GM12873 (cell line): ENCODE data around the gene TUBG1.
A peak's percentile ranks its signal among the peaks of the same experiment; 100 is the strongest.

ENCODE experiments used
- TF ChIP-seq, protein P1 (sequence below): IDR thresholded peaks from 2 replicates; pipeline ENCODE4 v1.5.1; 2012; ENCODE audit warnings: low read depth, mild to moderate bottlenecking, moderate library complexity, low read length, control low read depth; ENCODE audit not compliant: insufficient read depth; ENCODE audit errors: missing control alignments

Gene TUBG1

DNA sequence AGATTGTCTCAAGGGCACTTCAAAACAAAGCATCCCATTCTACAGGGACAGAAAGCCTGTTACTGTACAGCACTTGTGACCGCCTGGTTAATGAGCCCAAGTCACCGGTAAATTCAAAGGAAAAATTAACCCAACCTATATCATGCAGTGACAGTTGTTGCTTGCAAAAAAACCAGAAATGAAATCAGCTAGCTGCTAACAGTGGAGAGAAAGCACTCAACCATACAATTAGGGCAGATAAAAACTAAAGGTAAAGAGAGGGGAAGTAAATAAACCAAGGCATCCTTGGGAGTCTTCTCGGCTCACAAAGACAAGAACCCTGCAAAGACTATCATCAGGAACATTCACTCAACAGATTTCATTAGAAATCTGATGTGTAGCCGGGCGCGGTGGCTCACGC, 6.2 kb upstream of the TUBG1 start:
- TF ChIP-seq, protein P1, sequence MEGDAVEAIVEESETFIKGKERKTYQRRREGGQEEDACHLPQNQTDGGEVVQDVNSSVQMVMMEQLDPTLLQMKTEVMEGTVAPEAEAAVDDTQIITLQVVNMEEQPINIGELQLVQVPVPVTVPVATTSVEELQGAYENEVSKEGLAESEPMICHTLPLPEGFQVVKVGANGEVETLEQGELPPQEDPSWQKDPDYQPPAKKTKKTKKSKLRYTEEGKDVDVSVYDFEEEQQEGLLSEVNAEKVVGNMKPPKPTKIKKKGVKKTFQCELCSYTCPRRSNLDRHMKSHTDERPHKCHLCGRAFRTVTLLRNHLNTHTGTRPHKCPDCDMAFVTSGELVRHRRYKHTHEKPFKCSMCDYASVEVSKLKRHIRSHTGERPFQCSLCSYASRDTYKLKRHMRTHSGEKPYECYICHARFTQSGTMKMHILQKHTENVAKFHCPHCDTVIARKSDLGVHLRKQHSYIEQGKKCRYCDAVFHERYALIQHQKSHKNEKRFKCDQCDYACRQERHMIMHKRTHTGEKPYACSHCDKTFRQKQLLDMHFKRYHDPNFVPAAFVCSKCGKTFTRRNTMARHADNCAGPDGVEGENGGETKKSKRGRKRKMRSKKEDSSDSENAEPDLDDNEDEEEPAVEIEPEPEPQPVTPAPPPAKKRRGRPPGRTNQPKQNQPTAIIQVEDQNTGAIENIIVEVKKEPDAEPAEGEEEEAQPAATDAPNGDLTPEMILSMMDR: no peak

DNA sequence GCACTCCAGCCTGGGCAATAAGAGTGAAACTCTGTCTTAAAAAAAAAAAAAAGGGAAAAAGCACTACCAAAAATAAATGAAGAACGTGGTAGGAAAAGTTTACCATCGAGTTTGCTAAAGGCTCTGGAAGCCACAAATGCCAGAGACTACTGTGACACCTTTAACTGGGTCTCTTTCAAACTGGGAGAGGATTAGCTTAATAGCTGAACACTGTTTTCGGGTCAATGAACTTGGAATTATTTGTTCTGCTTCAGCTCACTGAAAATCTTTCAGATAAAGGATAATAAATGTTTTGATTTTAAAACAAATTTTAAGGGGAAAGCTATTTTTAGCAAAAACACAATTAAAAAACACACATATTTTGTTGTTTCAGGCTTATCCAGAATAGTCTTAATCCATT, 1.7 kb upstream of the TUBG1 start:
- TF ChIP-seq, protein P1: no peak

DNA sequence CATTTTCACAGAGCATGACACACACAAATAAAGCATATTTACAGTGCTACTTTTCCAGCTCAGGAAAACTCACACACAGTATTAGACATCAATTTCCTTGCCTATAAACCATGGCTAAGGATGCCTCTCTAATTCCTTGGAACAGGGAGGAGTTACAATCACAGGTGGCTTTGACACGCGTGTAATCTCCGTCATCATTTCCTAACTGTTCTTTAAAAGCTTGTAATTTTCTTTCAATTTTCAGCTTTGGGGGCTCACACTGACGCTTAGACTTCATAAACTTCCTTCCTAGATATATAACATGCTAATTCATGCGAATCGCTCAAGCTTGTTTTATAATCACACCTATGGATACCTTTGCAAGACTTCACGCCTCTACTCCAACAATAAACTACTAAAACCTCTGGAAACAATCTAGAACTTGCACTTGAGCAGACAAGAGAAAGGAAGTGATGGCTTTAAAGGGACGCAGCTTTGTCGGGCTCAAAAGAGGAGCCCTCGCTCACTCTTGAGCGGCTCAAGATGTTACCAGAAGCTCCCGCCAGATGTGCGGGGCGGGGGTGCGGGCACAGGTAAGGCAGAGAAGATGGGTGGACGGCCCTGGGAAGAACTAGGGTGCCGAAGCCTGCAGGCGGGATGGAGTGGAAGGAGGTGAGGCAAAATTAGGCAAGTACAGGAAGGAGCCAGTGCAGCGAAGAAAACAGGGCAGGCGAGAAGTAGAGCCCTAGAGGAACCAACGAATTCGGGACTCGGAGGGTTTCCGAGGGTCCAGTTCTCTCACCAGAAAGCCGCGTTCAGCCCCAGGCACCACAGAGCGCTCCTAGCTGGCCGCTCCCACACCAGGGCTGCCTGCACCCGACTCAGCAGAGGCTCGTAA, 940 bp upstream of the TUBG1 start:
- TF ChIP-seq, protein P1: no peak

DNA sequence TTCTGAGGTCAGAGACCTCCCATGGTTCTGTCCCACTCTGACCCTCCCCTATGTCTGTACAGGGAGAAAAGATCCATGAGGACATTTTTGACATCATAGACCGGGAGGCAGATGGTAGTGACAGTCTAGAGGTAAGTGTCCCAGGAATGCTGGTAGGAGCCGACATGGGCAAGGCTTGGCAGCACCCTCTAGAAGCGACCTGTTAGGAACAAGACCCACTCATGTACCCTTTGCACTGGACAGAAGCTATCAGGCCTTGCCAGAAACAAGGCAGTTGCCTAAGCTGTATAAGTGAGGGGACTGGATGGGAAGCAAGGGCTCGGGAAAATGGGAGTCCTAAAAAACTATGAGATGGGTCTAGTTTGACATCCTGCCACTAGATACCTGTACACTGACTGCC, 2.5 kb downstream of the TUBG1 start:
- TF ChIP-seq, protein P1: no peak

DNA sequence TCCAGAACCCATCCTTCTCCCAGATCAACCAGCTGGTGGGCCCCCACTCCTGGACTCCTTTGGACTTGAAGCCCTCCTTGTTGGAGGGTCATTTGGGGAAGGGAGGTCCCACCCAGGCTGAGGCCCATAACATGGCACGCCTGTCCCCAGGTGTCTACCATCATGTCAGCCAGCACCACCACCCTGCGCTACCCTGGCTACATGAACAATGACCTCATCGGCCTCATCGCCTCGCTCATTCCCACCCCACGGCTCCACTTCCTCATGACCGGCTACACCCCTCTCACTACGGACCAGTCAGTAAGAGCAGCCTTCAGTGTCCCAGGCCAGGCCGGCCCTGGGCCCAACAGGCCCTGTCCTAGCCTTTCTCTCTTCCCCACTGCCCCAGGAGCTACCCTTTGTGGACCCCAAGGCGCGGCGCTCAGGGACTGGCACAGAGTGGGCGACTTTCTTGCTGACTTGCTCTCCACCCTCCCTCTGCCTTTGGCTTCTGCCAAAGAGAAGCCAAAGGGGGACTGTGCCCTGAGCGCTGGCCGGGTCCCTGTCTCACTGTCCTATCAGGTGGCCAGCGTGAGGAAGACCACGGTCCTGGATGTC, 4.3 kb downstream of the TUBG1 start:
- TF ChIP-seq, protein P1: no peak

DNA sequence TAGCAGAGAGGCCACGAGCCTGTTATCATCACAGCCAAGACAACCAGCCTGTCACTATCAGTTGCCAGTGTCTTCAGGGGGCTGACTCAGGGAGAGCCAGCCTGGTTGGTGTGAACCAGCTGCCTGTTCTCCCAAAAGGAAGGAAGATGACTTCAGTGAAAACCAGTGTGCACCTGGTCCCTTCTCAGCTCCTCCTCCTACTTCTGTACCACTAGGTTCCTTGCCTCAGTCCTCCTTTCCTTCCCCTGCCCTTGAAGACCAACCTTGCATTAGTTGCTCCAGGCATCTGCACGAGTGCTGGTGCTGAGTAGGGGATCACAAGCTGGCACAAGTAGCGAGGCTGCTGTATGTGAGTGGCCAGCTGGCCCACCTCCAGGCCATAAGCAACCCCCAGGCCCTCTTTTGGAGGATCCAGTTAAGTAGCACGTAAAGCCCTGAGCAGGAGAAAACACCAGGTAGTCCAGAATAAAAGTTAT, 8.5 kb downstream of the TUBG1 start:
- TF ChIP-seq, protein P1: no peak

DNA sequence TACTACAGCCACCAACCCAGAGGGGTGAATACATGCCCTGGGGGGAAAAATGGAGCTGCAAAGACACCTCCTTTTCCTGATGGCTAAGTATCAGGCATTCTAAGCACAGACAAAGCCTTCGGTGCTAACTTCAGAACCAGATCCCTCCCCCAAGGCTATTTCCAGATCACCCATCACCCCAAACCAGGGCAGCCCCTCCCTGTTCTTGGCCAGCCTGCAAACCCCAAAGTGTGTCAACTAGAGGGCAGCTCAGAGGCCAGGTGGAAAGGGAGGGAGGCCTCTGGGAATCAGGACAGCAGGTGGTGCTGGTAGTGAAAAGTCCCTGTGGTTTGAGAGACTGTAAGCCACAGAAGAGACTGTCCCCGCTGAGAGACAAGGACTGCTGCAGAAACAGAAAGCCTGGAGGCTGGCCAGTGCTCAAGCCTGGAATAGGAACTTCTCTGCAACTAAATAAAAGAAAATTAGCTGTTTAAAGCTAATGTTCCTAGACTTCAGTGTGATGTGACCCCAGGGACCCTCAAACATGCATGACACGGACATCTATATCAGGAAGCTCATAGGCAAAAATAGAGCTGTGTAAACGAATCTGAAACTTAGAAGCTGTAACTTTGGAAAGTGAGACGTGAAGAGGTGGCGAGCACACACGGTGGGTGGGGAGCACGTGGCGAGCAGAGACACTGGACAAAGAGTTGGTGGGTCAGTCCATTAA, 9.1 kb downstream of the TUBG1 start:
- TF ChIP-seq, protein P1: peak; percentile 49
